NB4 (cell line): ENCODE measurements around the gene SYNJ1.
"Not testable (repeated sequence)": the region's sequence is repeated elsewhere in the genome, so short reads cannot be mapped to it uniquely, and the experiment has no call there.

Experiments used
- DNase-seq: peaks from one replicate; pipeline ENCODE4 v3.0.0; 2010; ENCODE audit warnings: low read depth
- H3K4me3 ChIP-seq: one replicate; pipeline ENCODE4 v1.5.1; 2011; ENCODE audit warnings: mild to moderate bottlenecking, low read depth, low read length, moderate library complexity
- MYC ChIP-seq: IDR thresholded peaks from 2 replicates; pipeline ENCODE4 v1.6.1; 2011; ENCODE audit warnings: low read depth, low read length
- POLR2A ChIP-seq: IDR thresholded peaks from 2 replicates; pipeline ENCODE4 v1.6.1; 2011; ENCODE audit warnings: mild to moderate bottlenecking; ENCODE audit not compliant: insufficient read length; ENCODE audit errors: extremely low read depth
- TF ChIP-seq, protein P1 (sequence below): IDR thresholded peaks from one replicate; pipeline ENCODE4 v1.5.1; 2012; ENCODE audit warnings: low read depth, low read length
- TF ChIP-seq, protein P2 (sequence below): IDR thresholded peaks from 2 replicates; pipeline ENCODE4 v1.6.1; 2011; ENCODE audit warnings: low read depth, low read length

Gene SYNJ1

GRCh38 chr21:32641710-32642698 is 85.8 kb downstream of the SYNJ1 start:
- H3K4me3 ChIP-seq = no peak overlapping the region
- TF ChIP-seq MYC (no peak), POLR2A (no peak)
- TF ChIP-seq, protein P1, sequence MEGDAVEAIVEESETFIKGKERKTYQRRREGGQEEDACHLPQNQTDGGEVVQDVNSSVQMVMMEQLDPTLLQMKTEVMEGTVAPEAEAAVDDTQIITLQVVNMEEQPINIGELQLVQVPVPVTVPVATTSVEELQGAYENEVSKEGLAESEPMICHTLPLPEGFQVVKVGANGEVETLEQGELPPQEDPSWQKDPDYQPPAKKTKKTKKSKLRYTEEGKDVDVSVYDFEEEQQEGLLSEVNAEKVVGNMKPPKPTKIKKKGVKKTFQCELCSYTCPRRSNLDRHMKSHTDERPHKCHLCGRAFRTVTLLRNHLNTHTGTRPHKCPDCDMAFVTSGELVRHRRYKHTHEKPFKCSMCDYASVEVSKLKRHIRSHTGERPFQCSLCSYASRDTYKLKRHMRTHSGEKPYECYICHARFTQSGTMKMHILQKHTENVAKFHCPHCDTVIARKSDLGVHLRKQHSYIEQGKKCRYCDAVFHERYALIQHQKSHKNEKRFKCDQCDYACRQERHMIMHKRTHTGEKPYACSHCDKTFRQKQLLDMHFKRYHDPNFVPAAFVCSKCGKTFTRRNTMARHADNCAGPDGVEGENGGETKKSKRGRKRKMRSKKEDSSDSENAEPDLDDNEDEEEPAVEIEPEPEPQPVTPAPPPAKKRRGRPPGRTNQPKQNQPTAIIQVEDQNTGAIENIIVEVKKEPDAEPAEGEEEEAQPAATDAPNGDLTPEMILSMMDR = no peak
- TF ChIP-seq, protein P2, sequence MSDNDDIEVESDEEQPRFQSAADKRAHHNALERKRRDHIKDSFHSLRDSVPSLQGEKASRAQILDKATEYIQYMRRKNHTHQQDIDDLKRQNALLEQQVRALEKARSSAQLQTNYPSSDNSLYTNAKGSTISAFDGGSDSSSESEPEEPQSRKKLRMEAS = no peak
- peak; percentile 2 for DNase-seq

DNA sequence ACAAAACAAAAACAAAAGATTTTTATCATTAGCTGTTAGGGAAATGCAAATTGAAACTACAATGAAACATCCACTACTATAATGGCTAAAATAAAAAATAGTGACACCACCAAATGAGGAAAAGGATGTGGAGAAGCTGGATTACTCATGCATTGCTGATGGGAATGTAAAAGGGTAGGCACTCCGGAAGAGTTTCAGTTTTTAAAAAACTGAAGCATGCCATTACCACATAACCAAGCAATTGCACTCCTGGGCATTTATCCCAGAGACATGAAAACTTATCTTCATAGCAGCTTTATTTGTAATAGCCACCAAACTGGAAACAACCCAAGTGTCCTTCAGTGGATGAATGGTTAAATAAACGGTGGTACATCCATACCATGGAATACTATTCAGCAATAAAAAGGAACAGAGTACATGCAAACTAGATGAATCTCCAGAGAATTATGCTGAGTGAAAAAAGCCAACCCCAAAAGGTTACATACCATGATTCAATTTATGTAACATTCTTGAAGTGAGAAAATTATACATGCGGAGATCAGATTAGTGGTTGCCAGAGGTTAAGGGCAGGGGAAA is 101.1 kb downstream of the SYNJ1 start:
- TF ChIP-seq, protein P1 = no peak
- TF ChIP-seq MYC (no peak), POLR2A (no peak)
- TF ChIP-seq, protein P2 = no peak

GRCh38 chr21:32618218-32618617 is 109.6 kb downstream of the SYNJ1 start:
- not testable (repeated sequence) for DNase-seq, H3K4me3 ChIP-seq

More for the DNA sequence above, 101.1 kb downstream of the SYNJ1 start:
- no peak for DNase-seq
- no peak overlapping the region for H3K4me3 ChIP-seq

- no peak for DNase-seq
- TF ChIP-seq POLR2A = no peak
- TF ChIP-seq, protein P1 = no peak
- TF ChIP-seq, protein P2 = no peak
- TF ChIP-seq MYC = no peak
- peak overlapping the region; percentile 98 for H3K4me3 ChIP-seq
Observed at GRCh38 chr21:32613436-32614043, 114.3 kb downstream of the SYNJ1 start.

- peak overlapping the region; percentile 98 for H3K4me3 ChIP-seq
- no peak for DNase-seq
- TF ChIP-seq MYC (no peak), POLR2A (no peak)
- TF ChIP-seq, protein P1 = no peak
- TF ChIP-seq, protein P2 = no peak
Observed at GRCh38 chr21:32612999-32613337, 114.8 kb downstream of the SYNJ1 start.
